Fibroblast of lung (primary cell): ENCODE data around the gene TMEM139.

Source experiments
- CTCF ChIP-seq, 2 donors: IDR thresholded peaks in 1 of 2; conservative IDR thresholded peaks in 1 of 2; 1 replicate in 1 of 2; 2 replicates in 1 of 2; pipeline ENCODE4 v1.5.1; 2011 to 2012; ENCODE audit warnings: low read length in 2 of 2, control low read depth in 1 of 2, inconsistent platforms in 1 of 2, low read depth in 1 of 2, mild to moderate bottlenecking in 1 of 2
- EZH2 ChIP-seq: IDR thresholded peaks from 2 replicates; pipeline ENCODE4 v1.5.1; 2012; ENCODE audit warnings: low read length, control low read depth, mild to moderate bottlenecking; ENCODE audit errors: missing control alignments

GRCh38 chr7:143282124-143282523 is 2.6 kb upstream of the TMEM139 start:
- TF ChIP-seq CTCF (conservative IDR thresholded peaks at IDR 0.05 in 1 of 2, IDR thresholded peaks at IDR 0.05 in 1 of 2; ENCODE audit: low read depth in 1 of 2, low read length in 2 of 2) (no peak), EZH2 (no peak)
